ENCODE results near the gene USF2. TPM values are rescaled to one million over a fixed set of nuclear protein-coding genes. Genes with fewer than 3 reads are reported as not detected.

USF2 gene
- polyA plus RNA-seq, 1 donor, result 174 TPM

- no peak for DNase-seq
These were observed 47.8 kb downstream of the USF2 start for GRCh38 chr19:35316560-35316959.

GRCh38 chr19:35317464-35318043 lies 48.8 kb downstream of the USF2 start:
- DNase-seq, result no peak

GRCh38 chr19:35318679-35319448 lies 50.1 kb downstream of the USF2 start:
- DNase-seq, result no peak

GRCh38 chr19:35320065-35320713 lies 51.4 kb downstream of the USF2 start:
- no peak for DNase-seq

- DNase-seq, result no peak
These were observed 52.5 kb downstream of the USF2 start for GRCh38 chr19:35321291-35321690.

- DNase-seq, result no peak
These were observed 53.3 kb downstream of the USF2 start for GRCh38 chr19:35322014-35322413.

GRCh38 chr19:35327642-35328041 lies 58.9 kb downstream of the USF2 start:
- DNase-seq, result no peak

GRCh38 chr19:35328851-35329285 lies 60.1 kb downstream of the USF2 start, which contains the start of gene CD22:
CD22 (plus strand) TSS chr19:35329187; CDS start chr19:35332041, 2,854 bp downstream.
- DNase-seq, result no peak

GRCh38 chr19:35329323-35329722 lies 60.6 kb downstream of the USF2 start:
- DNase-seq, result no peak

Other genes with a start within 250 kb of the USF2 start
- gene SCN1B, start 238.5 kb upstream of the USF2 start, polyA plus RNA-seq (ENCODE audit: insufficient read length), result 0.96 TPM
- 89.0 TPM for gene HPN, start 227.2 kb upstream of the USF2 start, polyA plus RNA-seq (ENCODE audit: insufficient read length)
- 18.6 TPM for gene FXYD3, start 153.1 kb upstream of the USF2 start, polyA plus RNA-seq (ENCODE audit: insufficient read length)
- 2.3 TPM for gene LGI4, start 133.9 kb upstream of the USF2 start, polyA plus RNA-seq (ENCODE audit: insufficient read length)
- 18.6 TPM for gene FXYD1, start 130.1 kb upstream of the USF2 start, polyA plus RNA-seq (ENCODE audit: insufficient read length)
- gene FXYD7, start 125.7 kb upstream of the USF2 start, polyA plus RNA-seq (ENCODE audit: insufficient read length), result 0.58 TPM
- gene FXYD5, start 114.2 kb upstream of the USF2 start, polyA plus RNA-seq (ENCODE audit: insufficient read length), result 15.0 TPM
- gene FAM187B, start 40.2 kb upstream of the USF2 start, polyA plus RNA-seq (ENCODE audit: insufficient read length), result not detected
- gene LSR, start 20.0 kb upstream of the USF2 start, polyA plus RNA-seq (ENCODE audit: insufficient read length), result 46.0 TPM
- gene HAMP, start 13.6 kb downstream of the USF2 start, polyA plus RNA-seq (ENCODE audit: insufficient read length), result 0.53 TPM
- gene MAG, start 23.2 kb downstream of the USF2 start, polyA plus RNA-seq (ENCODE audit: insufficient read length), result 3.5 TPM
- gene CD22, start 60.2 kb downstream of the USF2 start, polyA plus RNA-seq (ENCODE audit: insufficient read length), result 15.9 TPM
- gene FFAR1, start 78.9 kb downstream of the USF2 start, polyA plus RNA-seq (ENCODE audit: insufficient read length), result 0.33 TPM
- 0.15 TPM for gene FFAR3, start 89.5 kb downstream of the USF2 start, polyA plus RNA-seq (ENCODE audit: insufficient read length)
- not detected for gene GPR42, start 102.1 kb downstream of the USF2 start, polyA plus RNA-seq (ENCODE audit: insufficient read length)
- 0.78 TPM for gene FFAR2, start 179.3 kb downstream of the USF2 start, polyA plus RNA-seq (ENCODE audit: insufficient read length)
- gene KRTDAP, start 221.5 kb downstream of the USF2 start, polyA plus RNA-seq (ENCODE audit: insufficient read length), result 0.52 TPM
- 92.0 TPM for gene DMKN, start 244.7 kb downstream of the USF2 start, polyA plus RNA-seq (ENCODE audit: insufficient read length)